ENCODE measurements around the gene ALDOC. TPM values are rescaled to one million over a fixed set of nuclear protein-coding genes. Genes with fewer than 3 reads are reported as not detected.
A peak's percentile ranks its signal among the peaks of the same experiment; 100 is the strongest.

The ALDOC gene
- total RNA-seq, 1 experiment from 2014 or later = 17.7 TPM

- ChIA-PET CTCF (no interaction called here), POLR2A (interaction anchor here (0.5 kb wide), 1 partner anchor 165 kb away, joined by 3 read pairs; the partner anchor contains the start of gene RPL23A)
- TF ChIP-seq, protein P1, sequence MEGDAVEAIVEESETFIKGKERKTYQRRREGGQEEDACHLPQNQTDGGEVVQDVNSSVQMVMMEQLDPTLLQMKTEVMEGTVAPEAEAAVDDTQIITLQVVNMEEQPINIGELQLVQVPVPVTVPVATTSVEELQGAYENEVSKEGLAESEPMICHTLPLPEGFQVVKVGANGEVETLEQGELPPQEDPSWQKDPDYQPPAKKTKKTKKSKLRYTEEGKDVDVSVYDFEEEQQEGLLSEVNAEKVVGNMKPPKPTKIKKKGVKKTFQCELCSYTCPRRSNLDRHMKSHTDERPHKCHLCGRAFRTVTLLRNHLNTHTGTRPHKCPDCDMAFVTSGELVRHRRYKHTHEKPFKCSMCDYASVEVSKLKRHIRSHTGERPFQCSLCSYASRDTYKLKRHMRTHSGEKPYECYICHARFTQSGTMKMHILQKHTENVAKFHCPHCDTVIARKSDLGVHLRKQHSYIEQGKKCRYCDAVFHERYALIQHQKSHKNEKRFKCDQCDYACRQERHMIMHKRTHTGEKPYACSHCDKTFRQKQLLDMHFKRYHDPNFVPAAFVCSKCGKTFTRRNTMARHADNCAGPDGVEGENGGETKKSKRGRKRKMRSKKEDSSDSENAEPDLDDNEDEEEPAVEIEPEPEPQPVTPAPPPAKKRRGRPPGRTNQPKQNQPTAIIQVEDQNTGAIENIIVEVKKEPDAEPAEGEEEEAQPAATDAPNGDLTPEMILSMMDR (IDR thresholded peaks at IDR 0.05; ENCODE audit: insufficient read depth in 1 of 2, low read depth in 1 of 2, low read length in 1 of 2, severe bottlenecking in 1 of 2, unreplicated experiment in 1 of 2) = no peak
- no TSS peak for BruUV-seq (replicated peaks)
- Mint-ChIP-seq H3K9me3 (ENCODE audit: unreplicated experiment) (no peaks in the 10 kb centered on the region), H3K27me3 (ENCODE audit: insufficient read depth, unreplicated experiment) (no peaks in the 10 kb centered on the region), H3K4me1 (ENCODE audit: low read depth, unreplicated experiment) (peaks cover 25% of the 10 kb centered on the region), H3K36me3 (ENCODE audit: insufficient read depth, unreplicated experiment) (peaks cover 61% of the 10 kb centered on the region), H3K27ac (ENCODE audit: unreplicated experiment) (no peak overlapping the region), H3K4me3 (ENCODE audit: unreplicated experiment) (no peak overlapping the region)
- no peak overlapping the region for H3K4me3 ChIP-seq (ENCODE audit: low read depth, low read length)
- DNase-seq = no peak
- intact Hi-C loops (cut with micrococcal nuclease; ENCODE audit: unreplicated experiment) = no loop called here
- H3K4me1 ChIP-seq = peaks cover 23% of the 10 kb centered on the region
- no peaks in the 10 kb centered on the region for H3K27me3 ChIP-seq (replicated peaks; ENCODE audit: control insufficient read depth, insufficient read depth, low read length)
- H3K36me3 ChIP-seq (ENCODE audit: control insufficient read depth, insufficient read depth, low read length) = peaks cover under 1% of the 10 kb centered on the region; the same call in 1 of the 2 replicates
- H3K9me3 ChIP-seq = no peaks in the 10 kb centered on the region
These were observed 22.1 kb downstream of the ALDOC start for GRCh38 chr17:28554565-28554964.

GRCh38 chr17:28553000-28553505, 23.6 kb downstream of the ALDOC start:
- no peaks in the 10 kb centered on the region for H3K9me3 ChIP-seq
- DNase-seq = no peak
- H3K27me3 ChIP-seq (replicated peaks; ENCODE audit: control insufficient read depth, insufficient read depth, low read length) = no peaks in the 10 kb centered on the region
- Mint-ChIP-seq H3K4me1 (ENCODE audit: low read depth, unreplicated experiment) (peaks cover 29% of the 10 kb centered on the region), H3K27me3 (ENCODE audit: insufficient read depth, unreplicated experiment) (no peaks in the 10 kb centered on the region), H3K4me3 (ENCODE audit: unreplicated experiment) (peak overlapping the region; percentile 81), H3K27ac (ENCODE audit: unreplicated experiment) (peak overlapping the region; percentile 74), H3K36me3 (ENCODE audit: insufficient read depth, unreplicated experiment) (peaks cover 51% of the 10 kb centered on the region), H3K9me3 (ENCODE audit: unreplicated experiment) (no peaks in the 10 kb centered on the region)
- ChIA-PET CTCF (interaction anchor here (0.6 to 0.8 kb wide), 2 partner anchors 23 to 218 kb away, joined by 3 to 8 read pairs; partner anchors contain the start of genes ALDOC, IFT20 and TNFAIP1), POLR2A (interaction anchor here (0.9 kb wide), 1 partner anchor 217 kb away, joined by 10 read pairs; the partner anchor contains the start of genes IFT20 and TNFAIP1)
- TF ChIP-seq, protein P1 (IDR thresholded peaks at IDR 0.05; ENCODE audit: insufficient read depth in 1 of 2, low read depth in 1 of 2, low read length in 1 of 2, severe bottlenecking in 1 of 2, unreplicated experiment in 1 of 2) = no peak
- H3K36me3 ChIP-seq (ENCODE audit: control insufficient read depth, insufficient read depth, low read length) = no peaks in the 10 kb centered on the region
- intact Hi-C loops (cut with micrococcal nuclease; ENCODE audit: unreplicated experiment) = loop anchor here (2.0 kb wide), 1 partner anchor 24 kb away; the partner anchor contains the start of gene ALDOC
- BruUV-seq (replicated peaks) = no TSS peak
- peaks cover 23% of the 10 kb centered on the region for H3K4me1 ChIP-seq
- H3K4me3 ChIP-seq (ENCODE audit: low read depth, low read length) = peak overlapping the region; percentile 94

DNA sequence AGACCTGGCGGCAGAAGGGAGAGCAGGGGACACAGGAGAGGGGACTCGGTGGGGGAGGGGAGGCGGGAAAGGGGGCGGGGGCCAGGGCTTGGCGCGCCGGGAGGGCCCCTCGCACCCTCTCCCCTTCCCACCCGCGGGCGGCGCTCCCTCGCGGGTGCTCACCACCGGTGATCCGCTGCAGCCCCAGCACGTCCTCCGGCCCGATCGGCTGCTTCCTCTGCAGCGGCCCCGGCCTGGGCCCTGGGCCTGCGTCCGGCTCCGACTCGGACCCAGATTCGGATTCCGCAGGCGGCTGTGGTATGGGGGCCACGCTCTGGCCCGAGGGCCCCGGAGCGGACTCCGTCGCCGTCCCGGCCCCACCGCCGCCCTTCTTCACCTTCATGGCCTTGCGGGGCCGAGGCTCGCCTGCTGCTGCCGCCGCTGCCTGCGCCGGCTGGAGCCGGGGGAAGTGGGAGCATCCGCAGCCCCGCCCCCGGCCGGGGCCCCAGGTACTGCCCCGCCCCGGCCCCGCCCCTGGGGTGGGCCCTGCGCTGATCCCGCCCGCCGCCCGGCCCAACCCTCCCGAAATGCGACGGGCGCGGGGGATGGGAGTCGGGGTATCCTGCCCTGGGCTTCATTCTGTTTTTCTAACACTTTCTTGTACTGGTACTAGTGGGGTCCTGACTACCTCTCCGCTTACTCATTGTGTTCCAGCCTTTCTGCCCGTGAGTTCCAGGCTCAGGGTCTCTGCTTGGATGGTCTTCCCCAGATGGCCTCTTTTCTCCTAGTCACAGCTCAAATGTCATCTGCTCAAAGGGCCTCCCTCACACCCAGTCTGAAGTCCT, 24.3 kb downstream of the ALDOC start, which contains the start of gene UNC119:
TSS of gene UNC119 (minus strand) at position 449 of the 824 bp plus-strand sequence. CDS start at position 382, 67 bp downstream.
- CTCF ChIA-PET = interaction anchor here (0.6 to 0.8 kb wide), 2 partner anchors 18 to 217 kb away, joined by 3 to 8 read pairs; partner anchors contain the start of genes IFT20 and TNFAIP1
- peaks cover 31% of the 10 kb centered on the region for H3K4me1 Mint-ChIP-seq (ENCODE audit: low read depth, unreplicated experiment)
- intact Hi-C loops (cut with micrococcal nuclease; ENCODE audit: unreplicated experiment) = loop anchor here (2.0 kb wide), 1 partner anchor 24 kb away; the partner anchor contains the start of gene ALDOC

More for the DNA sequence above, 24.3 kb downstream of the ALDOC start, which contains the start of gene UNC119:
- Histone ChIP-seq H3K9me3 (no peaks in the 10 kb centered on the region), H3K36me3 (ENCODE audit: control insufficient read depth, insufficient read depth, low read length) (no peaks in the 10 kb centered on the region; the same call in 1 of the 2 replicates), H3K4me3 (ENCODE audit: low read depth, low read length) (peak within 1 kb of the TSS; percentile 94), H3K27me3 (replicated peaks; ENCODE audit: control insufficient read depth, insufficient read depth, low read length) (no peaks in the 10 kb centered on the region), H3K4me1 (peaks cover 26% of the 10 kb centered on the region)
- peaks cover 48% of the 10 kb centered on the region for H3K36me3 Mint-ChIP-seq (ENCODE audit: insufficient read depth, unreplicated experiment)
- H3K27ac Mint-ChIP-seq (ENCODE audit: unreplicated experiment) = peak within 1 kb of the TSS; percentile 74
- H3K4me3 Mint-ChIP-seq (ENCODE audit: unreplicated experiment) = peak within 1 kb of the TSS; percentile 81
- peak; percentile 75 to 88 for DNase-seq
- TF ChIP-seq, protein P1 (IDR thresholded peaks at IDR 0.05; ENCODE audit: insufficient read depth in 1 of 2, low read depth in 1 of 2, low read length in 1 of 2, severe bottlenecking in 1 of 2, unreplicated experiment in 1 of 2) = no peak
- H3K27me3 Mint-ChIP-seq (ENCODE audit: insufficient read depth, unreplicated experiment) = no peaks in the 10 kb centered on the region
- POLR2A ChIA-PET = interaction anchor here (0.9 kb wide), 1 partner anchor 217 kb away, joined by 10 read pairs; the partner anchor contains the start of genes IFT20 and TNFAIP1
- no TSS peak for BruUV-seq (replicated peaks)
- H3K9me3 Mint-ChIP-seq (ENCODE audit: unreplicated experiment) = no peaks in the 10 kb centered on the region

Measured in Caco-2 (cell line).